Breast epithelium (tissue), 3 donors: ENCODE data around the gene ITIH3.

ENCODE experiments used
- CTCF ChIP-seq, 3 donors: fragments of 450-650 bp; IDR thresholded peaks; one replicate each; pipeline ENCODE4 v1.5.1; 2016 to 2017; ENCODE audit warnings: antibody characterized with exemption in 3 of 3, mild to moderate bottlenecking in 3 of 3, moderate library complexity in 3 of 3
- POLR2A ChIP-seq: fragments of 450-650 bp; IDR thresholded peaks from one replicate; pipeline ENCODE4 v1.6.1; 2016; ENCODE audit warnings: antibody characterized with exemption, mild to moderate bottlenecking, moderate library complexity
- POLR2AphosphoS5 ChIP-seq, 3 donors: sonication (generic); formaldehyde crosslinking; IDR thresholded peaks; one replicate each; pipeline ENCODE4 v1.6.1; 2017; ENCODE audit warnings: antibody characterized with exemption in 3 of 3

- TF ChIP-seq POLR2A (no peak), CTCF (IDR thresholded peaks at IDR 0.05) (no peak), POLR2AphosphoS5 (IDR thresholded peaks at IDR 0.05) (no peak)
Measured at GRCh38 chr3:52779011-52779836, 15.4 kb upstream of the ITIH3 start.
